ENCODE results near the gene PSMB2. TPM values are rescaled to one million over a fixed set of nuclear protein-coding genes. Genes with fewer than 3 reads are reported as not detected.

The PSMB2 gene
- total RNA-seq, 4 donors from 2014 or later, result 16.1 to 41.6 (median 29.0) TPM

- H3K9me3 ChIP-seq, result no peaks in the 10 kb centered on the region
- in situ Hi-C loops (cut with MboI; ENCODE audit: low pct_ligation_motif_present in 1 of 4, low pct_unique_long_range_greater_than_20kb in 1 of 4, low sequenced_read_pairs in 3 of 4), result no loop called here
- intact Hi-C loops (cut with DNase I; ENCODE audit: low total_unique reads), result no loop called here
- H3K27ac ChIP-seq, result no peak overlapping the region
- no peak overlapping the region for H3K4me3 ChIP-seq
- DNase-seq, result no peak
- TF ChIP-seq EP300 (IDR thresholded peaks at IDR 0.05; ENCODE audit: low read depth) (no peak), POLR2A (IDR thresholded peaks at IDR 0.05) (no peak), POLR2AphosphoS5 (IDR thresholded peaks at IDR 0.05) (no peak)
- TF ChIP-seq, protein P1, sequence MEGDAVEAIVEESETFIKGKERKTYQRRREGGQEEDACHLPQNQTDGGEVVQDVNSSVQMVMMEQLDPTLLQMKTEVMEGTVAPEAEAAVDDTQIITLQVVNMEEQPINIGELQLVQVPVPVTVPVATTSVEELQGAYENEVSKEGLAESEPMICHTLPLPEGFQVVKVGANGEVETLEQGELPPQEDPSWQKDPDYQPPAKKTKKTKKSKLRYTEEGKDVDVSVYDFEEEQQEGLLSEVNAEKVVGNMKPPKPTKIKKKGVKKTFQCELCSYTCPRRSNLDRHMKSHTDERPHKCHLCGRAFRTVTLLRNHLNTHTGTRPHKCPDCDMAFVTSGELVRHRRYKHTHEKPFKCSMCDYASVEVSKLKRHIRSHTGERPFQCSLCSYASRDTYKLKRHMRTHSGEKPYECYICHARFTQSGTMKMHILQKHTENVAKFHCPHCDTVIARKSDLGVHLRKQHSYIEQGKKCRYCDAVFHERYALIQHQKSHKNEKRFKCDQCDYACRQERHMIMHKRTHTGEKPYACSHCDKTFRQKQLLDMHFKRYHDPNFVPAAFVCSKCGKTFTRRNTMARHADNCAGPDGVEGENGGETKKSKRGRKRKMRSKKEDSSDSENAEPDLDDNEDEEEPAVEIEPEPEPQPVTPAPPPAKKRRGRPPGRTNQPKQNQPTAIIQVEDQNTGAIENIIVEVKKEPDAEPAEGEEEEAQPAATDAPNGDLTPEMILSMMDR (IDR thresholded peaks at IDR 0.05), result no peak
- WGBS, 2 donors (ENCODE audit: low coverage in 1 of 2), result 96 to 100% methylated on average over 1 to 7 of the region's 7 CpGs
- H3K27me3 ChIP-seq, result no peaks in the 10 kb centered on the region
- peaks cover 0 to 38% (median 16%) of the 10 kb centered on the region in 4 donors for H3K36me3 ChIP-seq
- no peaks in the 10 kb centered on the region for H3K4me1 ChIP-seq
These were observed 29.7 kb downstream of the PSMB2 start for GRCh38 chr1:35611655-35612054.

DNA sequence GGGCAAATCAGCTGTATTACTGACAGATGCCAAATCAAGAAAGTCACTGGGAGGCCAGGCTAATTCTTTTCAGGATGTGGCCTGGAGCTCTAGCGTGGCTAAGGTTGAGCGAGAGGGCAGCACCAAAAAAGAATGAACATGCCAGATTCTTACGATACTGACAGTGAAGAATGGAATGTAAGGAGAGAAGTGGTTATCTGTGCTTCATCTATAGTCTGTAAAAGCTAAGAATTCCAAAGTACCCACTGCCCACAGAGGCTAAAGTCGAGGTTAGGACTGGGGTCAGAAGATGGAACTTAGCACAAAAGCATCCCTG, 35.5 kb downstream of the PSMB2 start:
- 79 to 94% methylated on average over 2 to 4 of the region's 4 CpGs for WGBS, 2 donors (ENCODE audit: low coverage in 1 of 2)
- Histone ChIP-seq H3K36me3 (peaks cover 0 to 73% (median 35%) of the 10 kb centered on the region in 4 donors), H3K27me3 (no peaks in the 10 kb centered on the region), H3K4me1 (no peaks in the 10 kb centered on the region), H3K27ac (no peak overlapping the region), H3K4me3 (no peak overlapping the region), H3K9me3 (no peaks in the 10 kb centered on the region)
- DNase-seq, result no peak
- intact Hi-C loops (cut with DNase I; ENCODE audit: low total_unique reads) (no loop called here), in situ Hi-C loops (cut with MboI; ENCODE audit: low pct_ligation_motif_present in 1 of 4, low pct_unique_long_range_greater_than_20kb in 1 of 4, low sequenced_read_pairs in 3 of 4) (no loop called here)
- no peak for TF ChIP-seq POLR2AphosphoS5 (IDR thresholded peaks at IDR 0.05)
- TF ChIP-seq, protein P1 (IDR thresholded peaks at IDR 0.05), result no peak
- TF ChIP-seq EP300 (IDR thresholded peaks at IDR 0.05; ENCODE audit: low read depth), result no peak
- TF ChIP-seq POLR2A (IDR thresholded peaks at IDR 0.05), result no peak

GRCh38 chr1:35605071-35605866, 36.1 kb downstream of the PSMB2 start:
- Histone ChIP-seq H3K27me3 (no peaks in the 10 kb centered on the region), H3K36me3 (peaks cover 0 to 73% (median 35%) of the 10 kb centered on the region in 4 donors), H3K9me3 (no peaks in the 10 kb centered on the region), H3K4me3 (no peak overlapping the region), H3K4me1 (no peaks in the 10 kb centered on the region), H3K27ac (no peak overlapping the region)
- intact Hi-C loops (cut with DNase I; ENCODE audit: low total_unique reads), result no loop called here
- in situ Hi-C loops (cut with MboI; ENCODE audit: low pct_ligation_motif_present in 1 of 4, low pct_unique_long_range_greater_than_20kb in 1 of 4, low sequenced_read_pairs in 3 of 4), result no loop called here
- TF ChIP-seq POLR2AphosphoS5 (IDR thresholded peaks at IDR 0.05) (no peak), EP300 (IDR thresholded peaks at IDR 0.05; ENCODE audit: low read depth) (no peak), POLR2A (IDR thresholded peaks at IDR 0.05) (no peak)
- TF ChIP-seq, protein P1 (IDR thresholded peaks at IDR 0.05), result no peak
- no peak for DNase-seq
- 90 to 93% methylated on average over 5 to 6 of the region's 6 CpGs for WGBS, 2 donors (ENCODE audit: low coverage in 1 of 2)

DNA sequence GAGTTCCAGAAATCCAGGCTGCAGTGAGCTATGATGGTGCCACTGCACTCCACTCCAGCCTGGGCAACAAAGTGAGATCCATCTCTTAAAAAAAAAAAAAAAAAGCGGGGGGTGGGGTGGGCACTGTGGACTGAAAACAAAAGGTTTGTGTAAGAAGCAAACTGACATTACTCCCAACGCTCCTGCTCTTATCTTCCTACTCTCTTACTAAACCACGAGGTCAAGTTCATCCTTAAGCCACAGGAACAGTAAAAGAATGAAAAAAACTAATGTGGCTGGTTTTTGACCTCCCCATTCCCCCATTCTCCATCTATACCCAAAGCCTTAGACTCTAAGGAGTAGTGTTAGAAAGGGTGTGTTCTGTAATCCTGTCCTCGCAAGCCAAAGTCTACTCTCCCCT, 37.4 kb downstream of the PSMB2 start:
- peaks cover 0 to 65% (median 28%) of the 10 kb centered on the region in 4 donors for H3K36me3 ChIP-seq
- no peak for DNase-seq
- intact Hi-C loops (cut with DNase I; ENCODE audit: low total_unique reads), result no loop called here
- no peaks in the 10 kb centered on the region for H3K9me3 ChIP-seq
- no peak for TF ChIP-seq POLR2AphosphoS5 (IDR thresholded peaks at IDR 0.05)
- TF ChIP-seq, protein P1 (IDR thresholded peaks at IDR 0.05), result no peak
- no peak for TF ChIP-seq POLR2A (IDR thresholded peaks at IDR 0.05)
- no peak for TF ChIP-seq EP300 (IDR thresholded peaks at IDR 0.05; ENCODE audit: low read depth)
- no peaks in the 10 kb centered on the region for H3K4me1 ChIP-seq
- WGBS, 2 donors (ENCODE audit: low coverage in 1 of 2), result 86% methylated on average over 4 of the region's 4 CpGs
- H3K27ac ChIP-seq, result no peak overlapping the region
- no peak overlapping the region for H3K4me3 ChIP-seq
- in situ Hi-C loops (cut with MboI; ENCODE audit: low pct_ligation_motif_present in 1 of 4, low pct_unique_long_range_greater_than_20kb in 1 of 4, low sequenced_read_pairs in 3 of 4), result no loop called here
- no peaks in the 10 kb centered on the region for H3K27me3 ChIP-seq
